ENCODE measurements around the gene KREMEN2. TPM values are rescaled to one million over a fixed set of nuclear protein-coding genes. Genes with fewer than 3 reads are reported as not detected.

KREMEN2 gene
- total and polyA plus RNA-seq, 2 of the 13 experiments (the other 11 are each of a cell fraction or from before 2014, with no cell fraction given), result 0.48 to 1.2 TPM

- no peak for TF ChIP-seq ZNF816 (CRISPR knock-in tag; IDR thresholded peaks at IDR 0.05; ENCODE audit: borderline replicate concordance)
- TF ChIP-seq CREM (IDR thresholded peaks at IDR 0.05), result no peak; the same call in 1 of the 2 replicates
- TF ChIP-seq CREM (CRISPR knock-in tag; IDR thresholded peaks at IDR 0.05), result no peak
- TF ChIP-seq MXD4 (CRISPR knock-in tag; IDR thresholded peaks at IDR 0.05), result no peak
- no peak for TF ChIP-seq ZNF407 (CRISPR knock-in tag; IDR thresholded peaks at IDR 0.05; ENCODE audit: not compliant biosample characterization)
- peak; percentile 73 for TF ChIP-seq POLR2AphosphoS5 (IDR thresholded peaks at IDR 0.05; ENCODE audit: low read depth, low read length)
- no peak for TF ChIP-seq HHEX (CRISPR knock-in tag; IDR thresholded peaks at IDR 0.05)
- no peak for TF ChIP-seq PAX8 (CRISPR knock-in tag; IDR thresholded peaks at IDR 0.05; ENCODE audit: borderline replicate concordance)
- peak; percentile 66; the same call in 1 of the 2 replicates for TF ChIP-seq RCOR2 (CRISPR knock-in tag; IDR thresholded peaks at IDR 0.05)
- TF ChIP-seq ELK4 (CRISPR knock-in tag; IDR thresholded peaks at IDR 0.05; ENCODE audit: borderline replicate concordance), result no peak
- no peak for TF ChIP-seq ZNF782 (CRISPR knock-in tag; IDR thresholded peaks at IDR 0.05; ENCODE audit: borderline replicate concordance)
- TF ChIP-seq THAP9 (CRISPR knock-in tag; IDR thresholded peaks at IDR 0.05; ENCODE audit: borderline replicate concordance), result peak; percentile 35; the same call in 1 of the 2 replicates
- no peak for TF ChIP-seq ZSCAN5A (CRISPR knock-in tag; IDR thresholded peaks at IDR 0.05; ENCODE audit: borderline replicate concordance)
- TF ChIP-seq PCBP2 (optimal IDR thresholded peaks at IDR 0.05; ENCODE audit: low read depth, low read length, poor library complexity, severe bottlenecking), result no peak
- no peak for TF ChIP-seq ZNF773 (CRISPR knock-in tag; IDR thresholded peaks at IDR 0.05; ENCODE audit: borderline replicate concordance)
- peak; percentile 77 for TF ChIP-seq ELF3 (CRISPR knock-in tag; IDR thresholded peaks at IDR 0.05)
Measured at GRCh38 chr16:2981177-2981898, 17.3 kb downstream of the KREMEN2 start (continued).

Measured in HepG2 (cell line).